H1 (cell line): ENCODE results near the gene PEPD. TPM values are rescaled to one million over a fixed set of nuclear protein-coding genes. Genes with fewer than 3 reads are reported as not detected.

Source experiments
- ASH2L ChIP-seq: fragments of 200-600, 300-600 bp; sonication (generic); IDR thresholded peaks from one replicate; pipeline ENCODE4 v1.7.1; 2017; ENCODE audit warnings: low read length
- CHD7 ChIP-seq: fragments of 300-600 bp; sonication (generic); IDR thresholded peaks from 2 replicates; pipeline ENCODE4 v1.7.1; 2012; ENCODE audit warnings: low read length, moderate library complexity, mild to moderate bottlenecking, inconsistent platforms; ENCODE audit not compliant: insufficient replicate concordance
- RAD21 ChIP-seq, 2 experiments: IDR thresholded peaks in 1 of 2; conservative IDR thresholded peaks in 1 of 2; 2 replicates each; pipeline ENCODE4 v1.6.1; 2011; ENCODE audit warnings: low read depth in 2 of 2, low read length in 2 of 2, improper control_type of control experiment in 1 of 2, inconsistent platforms in 1 of 2, mild to moderate bottlenecking in 1 of 2, moderate library complexity in 1 of 2
- SP1 ChIP-seq: IDR thresholded peaks from 2 replicates; pipeline ENCODE4 v1.6.1; 2011; ENCODE audit warnings: low read depth, low read length
- SP4 ChIP-seq: IDR thresholded peaks from 2 replicates; pipeline ENCODE4 v1.6.1; 2012; ENCODE audit warnings: low read length, inconsistent platforms
- SRF ChIP-seq: IDR thresholded peaks from 2 replicates; pipeline ENCODE4 v1.6.1; 2011; ENCODE audit warnings: mild to moderate bottlenecking, low read depth, low read length, moderate library complexity
- TEAD4 ChIP-seq: IDR thresholded peaks from 2 replicates; pipeline ENCODE4 v1.6.1; 2012; ENCODE audit warnings: low read depth, low read length, inconsistent platforms, mixed read lengths
- polyA plus RNA-seq, 7 experiments: library from polyadenylated mRNA; depleted of rRNA in 3 of 7; stranded (reverse) in 5 of 7; unstranded in 2 of 7; fragments of >200 nt in 5 of 7; fragments of 200-250 nt in 2 of 7; gene quantifications; 1 replicate in 5 of 7; 2 replicates in 1 of 7; 4 replicates in 1 of 7; pipeline versions ENCODE4 v1.2.1 to v1.2.3, GENCODE V29; 2011 to 2013; ENCODE audit warnings: missing spikeins in 2 of 7, mixed read lengths in 2 of 7
- total RNA-seq: library from RNA; stranded (reverse); fragmentation: NEBNext Ultra II Directional; extraction: Animal tissue kit (Norgen Biotek cat#: 25700); gene quantifications from 2 replicates; pipeline ENCODE4 v1.2.1, GENCODE V29; 2021

PEPD gene
- total and polyA plus RNA-seq, 2 of the 8 experiments (the other 6 are each of a cell fraction or from before 2014, with no cell fraction given): 84.1 to 178 TPM

GRCh38 chr19:33512580-33513137 is 8.9 kb downstream of the PEPD start (continued):
- TF ChIP-seq RAD21 (IDR thresholded peaks at IDR 0.05 in 1 of 2, conservative IDR thresholded peaks at IDR 0.05 in 1 of 2; ENCODE audit: low read depth in 2 of 2, low read length in 2 of 2) (no peak), SP4 (no peak), CHD7 (no peak), SRF (no peak), SP1 (no peak), TEAD4 (no peak), ASH2L (no peak)
